HepG2 (cell line): ENCODE data around the gene COL10A1. TPM values are rescaled to one million over a fixed set of nuclear protein-coding genes. Genes with fewer than 3 reads are reported as not detected.

Experiments used
- ATAC-seq: fragments of 200-7000 bp; cut with Tn5 transposase; 3 replicates; pipeline ENCODE4 v1.9.1; 2020; ENCODE audit warnings: mild to moderate bottlenecking, moderate library complexity
- BruUV-seq: library from RNA; stranded (reverse); fragments of 400-500 nt; replicated peaks from 2 replicates; lab custom pipeline; 2021; lab: Mats Ljungman, UMichigan
- CTCF ChIA-PET: fragments of 300-600 bp; formaldehyde crosslinking; extraction: SDS; loops from one replicate; lab custom pipeline; 2021; ENCODE audit warnings: low total read pairs, inconsistent platforms, low intra/inter-chr PET ratio; lab: Yijun Ruan, JAX
- POLR2A ChIA-PET: fragments of 350-600 bp; sonication (Branson Sonifier 250); formaldehyde crosslinking; loops from one replicate; lab custom pipeline; 2020; ENCODE audit warnings: antibody characterized with exemption, inconsistent platforms; lab: Yijun Ruan, JAX
- DNase-seq: peaks from one replicate; pipeline ENCODE4 v3.0.0-alpha.2; 2015; ENCODE audit warnings: low spot score
- FAIRE-seq: peaks from 3 replicates; lab custom pipeline; 2011; peaks lifted over from hg19 to GRCh38; lab: Jason Lieb, UNC
- H2AFZ ChIP-seq: one replicate; pipeline ENCODE4 v1.6.1; 2011; ENCODE audit warnings: low read length, inconsistent platforms
- H3K27ac ChIP-seq: fragments of 300-600 bp; 3 replicates; pipeline ENCODE4 v1.8.0; 2011; ENCODE audit warnings: mixed run types, mild to moderate bottlenecking, mixed read lengths, low read length, inconsistent platforms; ENCODE audit not compliant: insufficient read depth; ENCODE audit errors: extremely low read length
- H3K27me3 ChIP-seq, 2 experiments: fragments of 200-600 bp in 1 of 2; 2 replicates in 1 of 2; 3 replicates in 1 of 2; pipeline versions ENCODE4 v1.6.0 to v1.8.0; 2011; ENCODE audit warnings: low read length in 2 of 2, mild to moderate bottlenecking in 2 of 2, moderate library complexity in 2 of 2, inconsistent platforms in 1 of 2; ENCODE audit not compliant: insufficient read depth in 2 of 2, control insufficient read depth in 1 of 2
- H3K36me3 ChIP-seq, 2 experiments: fragments of 200-600 bp in 1 of 2; replicated peaks in 1 of 2; 2 replicates in 1 of 2; 3 replicates in 1 of 2; pipeline versions ENCODE4 v1.5.1 to v1.8.0; 2011; ENCODE audit warnings: low read length in 2 of 2, inconsistent platforms in 1 of 2; ENCODE audit not compliant: insufficient read depth in 2 of 2, control insufficient read depth in 1 of 2
- H3K4me1 ChIP-seq: 2 replicates; pipeline ENCODE4 v1.5.1; 2012; ENCODE audit warnings: low read length, inconsistent platforms; ENCODE audit not compliant: insufficient read depth
- H3K4me2 ChIP-seq: 2 replicates; pipeline ENCODE4 v1.6.0; 2011; ENCODE audit warnings: low read depth, low read length, inconsistent platforms
- H3K4me3 ChIP-seq, 3 experiments: fragments of 200-600 bp in 1 of 3; sonication (generic), shearing (Covaris generic) in 1 of 3; replicated peaks in 1 of 3; 2 replicates each; pipeline ENCODE4 v1.5.1; 2011 to 2016; ENCODE audit warnings: low read length in 3 of 3, inconsistent platforms in 2 of 3, low read depth in 2 of 3, mild to moderate bottlenecking in 2 of 3, control low read depth in 1 of 3, mixed read lengths in 1 of 3; ENCODE audit not compliant: insufficient read depth in 1 of 3
- H3K79me2 ChIP-seq: one replicate; pipeline ENCODE4 v1.6.1; 2011; ENCODE audit warnings: low read length, inconsistent platforms; ENCODE audit not compliant: insufficient read depth
- H3K9ac ChIP-seq: 2 replicates; pipeline ENCODE4 v1.6.0; 2011; ENCODE audit warnings: mild to moderate bottlenecking, low read depth, low read length, inconsistent platforms; ENCODE audit not compliant: insufficient read depth
- H3K9me3 ChIP-seq: 2 replicates; pipeline ENCODE4 v1.5.1; 2012; ENCODE audit warnings: mild to moderate bottlenecking, low read length
- H4K20me1 ChIP-seq: 2 replicates; pipeline ENCODE4 v1.6.0; 2011; ENCODE audit warnings: inconsistent platforms, mild to moderate bottlenecking, low read length, moderate library complexity; ENCODE audit not compliant: insufficient read depth
- ETV6 ChIP-seq: sonication (generic); formaldehyde crosslinking; conservative IDR thresholded peaks from 2 replicates; pipeline ENCODE4 v1.4.0; 2020; ENCODE audit warnings: missing genetic modification reagents
- HNF4A ChIP-seq: sonication (generic); formaldehyde crosslinking; IDR thresholded peaks from 2 replicates; pipeline ENCODE4 v1.4.0; 2020; ENCODE audit warnings: missing genetic modification reagents
- WIZ ChIP-seq: sonication (generic); formaldehyde crosslinking; IDR thresholded peaks from 2 replicates; pipeline ENCODE4 v1.5.1; 2020; ENCODE audit warnings: mild to moderate bottlenecking, missing genetic modification reagents
- ZNF121 ChIP-seq: sonication (generic); formaldehyde crosslinking; IDR thresholded peaks from 2 replicates; pipeline ENCODE4 v1.5.0; 2020; ENCODE audit warnings: mild to moderate bottlenecking, missing genetic modification reagents
- WGBS: methylation state at CpG from one replicate; pipeline ENCODE4 v1.1.6; 2017; ENCODE audit warnings: low lambda C conversion rate; 5-methylcytosine and 5-hydroxymethylcytosine counted together
- in situ Hi-C: cut with HindIII; loops from 2 replicates; pipeline ENCODE4 v1.10.0; 2017; ENCODE audit warnings: low pct_unique_long_range_greater_than_20kb; ENCODE audit not compliant: extremely low pct_ligation_motif_present
- intact Hi-C: fragments of 100-400 bp; cut with micrococcal nuclease; formaldehyde crosslinking; loops from one replicate; pipeline ENCODE4 v1.10.0; 2022; ENCODE audit not compliant: unreplicated experiment
- polyA plus RNA-seq, 8 experiments: library from polyadenylated mRNA; depleted of rRNA in 3 of 8; stranded (reverse) in 7 of 8; unstranded in 1 of 8; fragments of >200 nt; fragmentation: Illumina TruSeq in 4 of 8; extraction: Trizol in 4 of 8; gene quantifications; 2 replicates each; pipeline versions ENCODE4 v1.2.1 to v1.2.3, GENCODE V29; 2011 to 2016; ENCODE audit warnings: low read depth in 4 of 8, missing spikeins in 1 of 8, mixed read lengths in 1 of 8; ENCODE audit not compliant: insufficient read depth in 1 of 8
- total RNA-seq, 5 experiments: library from RNA; depleted of rRNA; stranded (reverse); fragments of >200 nt; fragmentation: Illumina TruSeq; extraction: Trizol; gene quantifications; 2 replicates each; pipeline ENCODE4 v1.2.3, GENCODE V29; 2016; ENCODE audit warnings: low read depth in 1 of 5

The COL10A1 gene
- total and polyA plus RNA-seq, 2 of the 13 experiments (the other 11 are each of a cell fraction or from before 2014, with no cell fraction given), result 0.07 TPM; not detected in 1

DNA sequence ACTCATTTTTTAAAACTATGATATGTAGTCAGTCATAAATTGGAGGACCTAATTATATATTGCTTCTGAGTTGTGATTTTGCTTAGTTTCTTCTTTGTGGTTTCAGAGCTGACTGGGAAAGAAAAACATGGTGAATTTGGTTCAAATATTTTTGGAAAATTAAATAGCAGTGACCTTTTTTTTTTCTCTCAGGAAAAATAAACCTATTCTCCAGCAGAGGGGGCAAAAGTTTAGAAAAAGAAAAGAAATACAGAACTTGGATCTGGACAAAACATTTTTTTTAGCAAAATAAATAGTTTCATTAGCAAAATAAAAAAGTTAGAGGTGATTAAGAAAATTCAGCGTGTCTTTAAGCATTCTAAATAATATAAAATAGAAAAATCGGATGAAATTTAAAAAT is 10.2 kb downstream of the COL10A1 start:
- intact Hi-C loops (loop anchor here (10.0 kb wide), 1 partner anchor 99 kb away; no protein-coding TSS in a partner anchor), in situ Hi-C loops (no loop called here)
- no peak for FAIRE-seq
- CTCF ChIA-PET, result no interaction called here
- no peak overlapping the region for H3K9ac ChIP-seq
- no peaks in the 10 kb centered on the region for H3K27me3 ChIP-seq
- DNase-seq, result no peak
- H3K79me2 ChIP-seq, result no peaks in the 10 kb centered on the region
- H3K9me3 ChIP-seq, result no peaks in the 10 kb centered on the region
- H4K20me1 ChIP-seq, result no peaks in the 10 kb centered on the region
- POLR2A ChIA-PET, result no interaction called here
- no peak overlapping the region for H3K27ac ChIP-seq
- 78% methylated on average over 2 of the region's 2 CpGs for WGBS
- H3K4me2 ChIP-seq, result no peak overlapping the region
- no peak overlapping the region for H3K4me3 ChIP-seq
- no peak for TF ChIP-seq ETV6
- TF ChIP-seq WIZ (CRISPR knock-in tag), result no peak
- no peak overlapping the region for H2AFZ ChIP-seq
- no peak for ATAC-seq
- H3K36me3 ChIP-seq, result peaks cover 13 to 47% of the 10 kb centered on the region in 2 experiments
- no TSS peak for BruUV-seq
- 0 out of 2 replicates have a peak, but pooled peaks cover 4% of the 10 kb centered on the region for H3K4me1 ChIP-seq

DNA sequence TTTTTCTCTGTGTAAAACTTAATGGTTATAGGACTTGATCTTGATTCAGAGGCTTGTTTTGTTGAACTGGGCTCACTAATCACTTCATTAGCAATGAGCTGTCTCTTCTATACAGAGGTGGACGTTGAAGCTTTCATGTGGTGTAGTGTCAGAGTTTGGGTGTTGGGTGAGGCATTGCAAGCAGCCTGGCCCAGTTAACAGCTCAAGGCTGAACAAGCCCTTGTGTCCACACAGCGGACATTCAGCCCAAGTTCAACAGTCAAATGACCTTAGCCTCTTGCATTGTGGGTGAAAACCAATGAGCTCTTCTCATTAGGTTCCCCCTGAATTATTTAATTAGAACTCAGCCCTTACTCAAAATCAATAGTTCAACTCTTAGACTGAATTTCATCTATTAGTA is 12.5 kb downstream of the COL10A1 start:
- Histone ChIP-seq H4K20me1 (no peaks in the 10 kb centered on the region), H3K4me3 (no peak overlapping the region), H2AFZ (no peak overlapping the region), H3K9me3 (no peaks in the 10 kb centered on the region), H3K36me3 (peaks cover 18 to 67% of the 10 kb centered on the region in 2 experiments), H3K27me3 (no peaks in the 10 kb centered on the region), H3K4me1 (0 out of 2 replicates have a peak, but pooled peaks cover 4% of the 10 kb centered on the region), H3K4me2 (no peak overlapping the region), H3K9ac (no peak overlapping the region), H3K27ac (no peak overlapping the region), H3K79me2 (no peaks in the 10 kb centered on the region)
- peak; percentile 66 for ATAC-seq
- no TSS peak for BruUV-seq
- POLR2A ChIA-PET, result interaction anchor here (4.0 kb wide), 1 partner anchor 12 kb away, joined by 21 read pairs; the partner anchor contains the start of gene NT5DC1
- intact Hi-C loops (loop anchor here (10.0 kb wide), 1 partner anchor 101 kb away; no protein-coding TSS in a partner anchor), in situ Hi-C loops (no loop called here)
- DNase-seq, result no peak
- WGBS, result 100% methylated on average over 2 of the region's 2 CpGs
- FAIRE-seq, result no peak
- CTCF ChIA-PET, result no interaction called here
- TF ChIP-seq ZNF121 (CRISPR knock-in tag), result no peak
- peak; percentile 21; the same call in 1 of the 2 replicates for TF ChIP-seq HNF4A (CRISPR knock-in tag)
- TF ChIP-seq, all 625 proteins: peak for 1
